B cell (primary cell): ENCODE data around the gene ZNF333. TPM values are rescaled to one million over a fixed set of nuclear protein-coding genes. Genes with fewer than 3 reads are reported as not detected.

Experiments
- ATAC-seq: fragments of 200-7000 bp; cut with Tn5 transposase; one replicate; pipeline ENCODE4 v1.10.0; 2021; ENCODE audit warnings: low read depth, mild to moderate bottlenecking, moderate number of reproducible peaks, moderate library complexity
- CTCF ChIA-PET: fragments of 350-600 bp; sonication (Branson Sonifier 250); formaldehyde crosslinking; loops from one replicate; lab custom pipeline; 2021; ENCODE audit warnings: antibody characterized with exemption, inconsistent platforms; lab: Charles Lee
- POLR2A ChIA-PET: fragments of 350-600 bp; sonication (Branson Sonifier 250); formaldehyde crosslinking; loops from one replicate; lab custom pipeline; 2021; ENCODE audit warnings: antibody characterized with exemption; lab: Charles Lee
- DNase-seq: peaks from one replicate; pipeline ENCODE4 v3.0.0; 2013
- H2AFZ ChIP-seq: 2 replicates; pipeline ENCODE4 v1.6.1; 2012; ENCODE audit warnings: mild to moderate bottlenecking, low read depth, low read length; ENCODE audit not compliant: insufficient read depth, poor library complexity, severe bottlenecking
- H3K27ac ChIP-seq, 2 donors: 1 replicate in 1 of 2; 2 replicates in 1 of 2; pipeline ENCODE4 v1.5.1; 2012 to 2013; ENCODE audit warnings: low read length in 2 of 2, mild to moderate bottlenecking in 2 of 2, moderate library complexity in 1 of 2
- H3K27me3 ChIP-seq, 4 experiments: fragments of 200-600 bp in 1 of 4; sonication (generic) in 1 of 4; replicated peaks in 1 of 4; 1 replicate in 2 of 4; 2 replicates in 2 of 4; pipeline versions ENCODE4 v1.6.1 to v1.7.0; 2013 to 2016; ENCODE audit warnings: low read length in 3 of 4, mild to moderate bottlenecking in 2 of 4, mixed read lengths in 1 of 4, moderate library complexity in 1 of 4; ENCODE audit not compliant: insufficient read depth in 4 of 4, control insufficient read depth in 3 of 4; ENCODE audit errors: control extremely low read depth in 1 of 4
- H3K36me3 ChIP-seq, 2 experiments: replicated peaks in 1 of 2; 1 replicate in 1 of 2; 2 replicates in 1 of 2; pipeline versions ENCODE4 v1.6.1 to v1.7.1; 2013; ENCODE audit warnings: low read length in 1 of 2; ENCODE audit not compliant: insufficient read depth in 2 of 2, control insufficient read depth in 1 of 2; ENCODE audit errors: control extremely low read depth in 1 of 2, extremely low read depth in 1 of 2
- H3K4me1 ChIP-seq, 2 donors: fragments of 200-600 bp in 1 of 2; sonication (generic) in 1 of 2; 1 replicate in 1 of 2; 2 replicates in 1 of 2; pipeline versions ENCODE4 v1.5.1 to v1.6.1; 2013 to 2017; ENCODE audit warnings: low read length in 2 of 2; ENCODE audit not compliant: control insufficient read depth in 2 of 2, insufficient read depth in 2 of 2
- H3K4me2 ChIP-seq: replicated peaks from 2 replicates; pipeline ENCODE3; 2012; ENCODE audit warnings: mild to moderate bottlenecking, low read depth, low read length; ENCODE audit not compliant: poor library complexity, severe bottlenecking
- H3K4me3 ChIP-seq, 5 experiments: fragments of 200-600 bp in 1 of 5; sonication (generic) in 1 of 5; 1 replicate in 3 of 5; 2 replicates in 2 of 5; pipeline versions ENCODE4 v1.5.1 to v1.7.0; 2011 to 2016; ENCODE audit warnings: low read length in 4 of 5, mild to moderate bottlenecking in 4 of 5, low read depth in 2 of 5, control low read depth in 1 of 5, moderate library complexity in 1 of 5; ENCODE audit not compliant: insufficient read depth in 1 of 5; ENCODE audit errors: control extremely low read depth in 1 of 5, extremely low read depth in 1 of 5
- H3K79me2 ChIP-seq: fragments of 200-600 bp; sonication (generic); one replicate; pipeline ENCODE4 v1.6.0; 2016; ENCODE audit warnings: low read length; ENCODE audit not compliant: control insufficient read depth, insufficient read depth
- H3K9ac ChIP-seq: fragments of 200-600 bp; sonication (generic); 2 replicates; pipeline ENCODE4 v1.6.1; 2017; ENCODE audit warnings: mild to moderate bottlenecking, low read length, moderate library complexity
- H3K9me3 ChIP-seq, 3 donors: one replicate each; pipeline versions ENCODE4 v1.6.1 to v1.7.1; 2013; ENCODE audit warnings: low read length in 2 of 3; ENCODE audit not compliant: control insufficient read depth in 2 of 3, insufficient read depth in 1 of 3; ENCODE audit errors: control extremely low read depth in 1 of 3
- H4K20me1 ChIP-seq: 2 replicates; pipeline ENCODE4 v1.6.0; 2012; ENCODE audit warnings: mild to moderate bottlenecking, low read length; ENCODE audit not compliant: insufficient read depth, control insufficient read depth, poor library complexity, severe bottlenecking
- H3K27ac Mint-ChIP-seq: one replicate; pipeline ENCODE4 v1.8.0; 2021; ENCODE audit warnings: mixed read lengths
- H3K27me3 Mint-ChIP-seq: one replicate; pipeline ENCODE4 v1.8.0; 2021; ENCODE audit warnings: mixed read lengths
- H3K4me1 Mint-ChIP-seq: one replicate; pipeline ENCODE4 v1.8.0; 2021; ENCODE audit warnings: mixed read lengths
- H3K4me3 Mint-ChIP-seq: one replicate; pipeline ENCODE4 v1.8.0; 2021; ENCODE audit warnings: mixed read lengths
- H3K9me3 Mint-ChIP-seq: one replicate; pipeline ENCODE4 v1.8.0; 2022; ENCODE audit warnings: mixed read lengths; ENCODE audit not compliant: insufficient read depth
- EZH2 ChIP-seq: IDR thresholded peaks from 2 replicates; pipeline ENCODE4 v1.6.1; 2012; ENCODE audit warnings: borderline replicate concordance, low read depth, mild to moderate bottlenecking, moderate library complexity, low read length; ENCODE audit not compliant: insufficient read depth, poor library complexity, severe bottlenecking
- WGBS: methylation state at CpG from one replicate; pipeline ENCODE4 v1.1.5; 2013; ENCODE audit warnings: missing lambda C conversion rate; ENCODE audit not compliant: insufficient coverage; 5-methylcytosine and 5-hydroxymethylcytosine counted together
- intact Hi-C: fragments of 100-400 bp; cut with micrococcal nuclease; formaldehyde crosslinking; loops from one replicate; pipeline ENCODE4 v1.10.0; 2022
- polyA plus RNA-seq: library from polyadenylated mRNA; depleted of rRNA; stranded (reverse); fragments of >200 nt; gene quantifications from 2 replicates; pipeline ENCODE4 v1.2.3, GENCODE V29; 2012
- total RNA-seq, 2 donors: library from RNA; stranded (reverse); fragments of 120-200 nt in 1 of 2; gene quantifications; 1 replicate in 1 of 2; 2 replicates in 1 of 2; pipeline versions ENCODE4 v1.2.3 to v1.2.4, GENCODE V29; 2013 to 2022
- TF ChIP-seq, protein P1 (sequence below): fragments of 200-600 bp; IDR thresholded peaks from one replicate; pipeline ENCODE4 v1.8.0; 2022; ENCODE audit warnings: antibody characterized with exemption, mild to moderate bottlenecking

The ZNF333 gene
- total and polyA plus RNA-seq, 2 donors (not counting 1 experiment from before 2014, with no cell fraction given): 23.2 to 36.9 TPM

DNA sequence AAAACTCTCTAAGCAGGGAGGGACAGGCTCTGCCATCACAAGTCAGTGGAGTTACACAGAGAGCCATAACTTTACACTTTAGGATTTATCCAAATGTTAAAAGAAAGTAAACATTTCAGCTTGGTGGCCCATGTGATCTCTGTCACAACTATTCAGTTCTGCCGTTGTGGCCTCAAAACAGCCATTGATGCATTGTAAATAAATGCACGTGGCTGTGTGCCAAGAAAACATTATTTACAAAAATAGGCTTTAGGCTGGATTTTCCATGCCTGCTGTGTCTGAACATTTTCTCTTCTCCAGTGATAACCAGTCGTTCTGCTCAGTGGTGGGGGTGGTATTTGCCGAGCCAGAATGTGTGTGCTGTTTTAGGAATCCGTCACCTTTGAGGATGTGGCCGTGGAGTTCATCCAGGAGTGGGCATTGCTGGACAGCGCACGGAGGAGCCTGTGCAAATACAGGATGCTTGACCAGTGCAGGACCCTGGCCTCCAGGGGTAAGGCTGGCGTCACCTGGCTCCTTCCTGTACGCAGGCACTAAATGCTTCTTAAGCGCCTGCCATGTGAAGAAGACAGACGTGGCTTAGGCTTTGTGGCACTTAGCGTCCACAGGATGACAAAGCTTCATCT lies 4.9 kb downstream of the ZNF333 start:
- no peak for ATAC-seq
- H2AFZ ChIP-seq: no peak overlapping the region
- no peak overlapping the region for H3K9ac ChIP-seq
- no peak overlapping the region for H3K4me3 ChIP-seq
- no peak for TF ChIP-seq EZH2
- TF ChIP-seq, protein P1, sequence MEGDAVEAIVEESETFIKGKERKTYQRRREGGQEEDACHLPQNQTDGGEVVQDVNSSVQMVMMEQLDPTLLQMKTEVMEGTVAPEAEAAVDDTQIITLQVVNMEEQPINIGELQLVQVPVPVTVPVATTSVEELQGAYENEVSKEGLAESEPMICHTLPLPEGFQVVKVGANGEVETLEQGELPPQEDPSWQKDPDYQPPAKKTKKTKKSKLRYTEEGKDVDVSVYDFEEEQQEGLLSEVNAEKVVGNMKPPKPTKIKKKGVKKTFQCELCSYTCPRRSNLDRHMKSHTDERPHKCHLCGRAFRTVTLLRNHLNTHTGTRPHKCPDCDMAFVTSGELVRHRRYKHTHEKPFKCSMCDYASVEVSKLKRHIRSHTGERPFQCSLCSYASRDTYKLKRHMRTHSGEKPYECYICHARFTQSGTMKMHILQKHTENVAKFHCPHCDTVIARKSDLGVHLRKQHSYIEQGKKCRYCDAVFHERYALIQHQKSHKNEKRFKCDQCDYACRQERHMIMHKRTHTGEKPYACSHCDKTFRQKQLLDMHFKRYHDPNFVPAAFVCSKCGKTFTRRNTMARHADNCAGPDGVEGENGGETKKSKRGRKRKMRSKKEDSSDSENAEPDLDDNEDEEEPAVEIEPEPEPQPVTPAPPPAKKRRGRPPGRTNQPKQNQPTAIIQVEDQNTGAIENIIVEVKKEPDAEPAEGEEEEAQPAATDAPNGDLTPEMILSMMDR: no peak
- Mint-ChIP-seq H3K27me3 (no peaks in the 10 kb centered on the region), H3K9me3 (no peaks in the 10 kb centered on the region), H3K4me3 (no peak overlapping the region), H3K4me1 (peaks cover 7% of the 10 kb centered on the region), H3K27ac (no peak overlapping the region)
- no peak overlapping the region for H3K27ac ChIP-seq
- no peaks in the 10 kb centered on the region for H4K20me1 ChIP-seq
- H3K36me3 ChIP-seq: peaks cover 8 to 45% of the 10 kb centered on the region in 2 experiments
- POLR2A ChIA-PET: no interaction called here
- peaks cover 6 to 7% of the 10 kb centered on the region in 2 donors for H3K4me1 ChIP-seq
- H3K27me3 ChIP-seq: no peaks in the 10 kb centered on the region
- peaks cover 11% of the 10 kb centered on the region for H3K79me2 ChIP-seq
- over 99% methylated on average over 12 of the region's 13 CpGs for WGBS
- H3K4me2 ChIP-seq: no peak overlapping the region
- CTCF ChIA-PET: interaction anchor here (0.9 kb wide), 1 partner anchor 10 kb away, joined by 6 read pairs; no protein-coding TSS in a partner anchor
- DNase-seq: no peak
- H3K9me3 ChIP-seq: no peaks in the 10 kb centered on the region
- intact Hi-C loops: no loop called here

DNA sequence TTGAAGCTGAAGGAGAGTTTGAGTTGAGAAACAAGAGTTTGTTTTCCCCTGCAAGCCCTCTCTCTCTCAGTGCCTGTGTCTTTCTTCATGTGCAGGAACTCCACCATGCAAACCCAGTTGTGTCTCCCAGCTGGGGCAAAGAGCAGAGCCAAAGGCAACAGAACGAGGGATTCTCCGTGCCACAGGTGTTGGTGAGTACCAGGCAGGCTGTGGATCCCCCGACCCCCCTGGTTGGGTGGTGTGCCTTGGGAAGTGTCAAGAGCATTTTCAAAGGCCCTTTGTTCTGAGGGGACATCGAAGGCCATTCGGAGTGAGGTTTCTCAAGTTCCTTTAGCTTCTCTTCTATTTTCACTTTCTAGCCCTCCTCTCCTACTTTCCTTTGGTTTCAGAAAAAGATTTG lies 5.6 kb downstream of the ZNF333 start:
- ATAC-seq (no peak), DNase-seq (no peak)
- H3K9ac ChIP-seq: no peak overlapping the region
- ChIA-PET CTCF (interaction anchor here (0.5 to 0.9 kb wide), 2 partner anchors 10 to 61 kb away, joined by 6 read pairs; no protein-coding TSS in a partner anchor), POLR2A (no interaction called here)
- H4K20me1 ChIP-seq: no peaks in the 10 kb centered on the region
- H3K79me2 ChIP-seq: peaks cover 8% of the 10 kb centered on the region
- no peaks in the 10 kb centered on the region for H3K27me3 ChIP-seq
- no peak overlapping the region for H3K27ac Mint-ChIP-seq
- no peaks in the 10 kb centered on the region for H3K9me3 ChIP-seq
- H2AFZ ChIP-seq: no peak overlapping the region
- intact Hi-C loops: no loop called here
- no peak overlapping the region for H3K4me3 Mint-ChIP-seq
- no peaks in the 10 kb centered on the region for H3K27me3 Mint-ChIP-seq
- H3K4me3 ChIP-seq: no peak overlapping the region
- H3K9me3 Mint-ChIP-seq: no peaks in the 10 kb centered on the region
- peaks cover 9 to 53% of the 10 kb centered on the region in 2 experiments for H3K36me3 ChIP-seq
- TF ChIP-seq, protein P1: no peak
- no peak for TF ChIP-seq EZH2
- no peak overlapping the region for H3K27ac ChIP-seq
- no CpG with 5 or more reads among the region's 5 CpGs for WGBS
- H3K4me2 ChIP-seq: no peak overlapping the region
- peaks cover 3% of the 10 kb centered on the region for H3K4me1 Mint-ChIP-seq
- H3K4me1 ChIP-seq: peaks cover 3 to 4% of the 10 kb centered on the region in 2 donors
